B cell (primary cell): ENCODE measurements around the gene RAB28.

Experiments
- CTCF ChIP-seq: fragments of 200-600 bp; IDR thresholded peaks from one replicate; pipeline ENCODE4 v1.8.0; 2022; ENCODE audit warnings: antibody characterized with exemption, mild to moderate bottlenecking
- EZH2 ChIP-seq: IDR thresholded peaks from 2 replicates; pipeline ENCODE4 v1.6.1; 2012; ENCODE audit warnings: borderline replicate concordance, low read depth, mild to moderate bottlenecking, moderate library complexity, low read length; ENCODE audit not compliant: insufficient read depth, poor library complexity, severe bottlenecking

GRCh38 chr4:13464543-13464942, 19.6 kb downstream of the RAB28 start:
- TF ChIP-seq CTCF (no peak), EZH2 (no peak)
